Fibroblast of lung (primary cell): Measurements from ENCODE around the gene AP3D1.

Experiments
- EZH2 ChIP-seq: IDR thresholded peaks from 2 replicates; pipeline ENCODE4 v1.5.1; 2012; ENCODE audit warnings: low read length, control low read depth, mild to moderate bottlenecking; ENCODE audit errors: missing control alignments
- TF ChIP-seq, protein P1 (sequence below), 2 donors: IDR thresholded peaks in 1 of 2; conservative IDR thresholded peaks in 1 of 2; 1 replicate in 1 of 2; 2 replicates in 1 of 2; pipeline ENCODE4 v1.5.1; 2011 to 2012; ENCODE audit warnings: low read length in 2 of 2, control low read depth in 1 of 2, inconsistent platforms in 1 of 2, low read depth in 1 of 2, mild to moderate bottlenecking in 1 of 2

DNA sequence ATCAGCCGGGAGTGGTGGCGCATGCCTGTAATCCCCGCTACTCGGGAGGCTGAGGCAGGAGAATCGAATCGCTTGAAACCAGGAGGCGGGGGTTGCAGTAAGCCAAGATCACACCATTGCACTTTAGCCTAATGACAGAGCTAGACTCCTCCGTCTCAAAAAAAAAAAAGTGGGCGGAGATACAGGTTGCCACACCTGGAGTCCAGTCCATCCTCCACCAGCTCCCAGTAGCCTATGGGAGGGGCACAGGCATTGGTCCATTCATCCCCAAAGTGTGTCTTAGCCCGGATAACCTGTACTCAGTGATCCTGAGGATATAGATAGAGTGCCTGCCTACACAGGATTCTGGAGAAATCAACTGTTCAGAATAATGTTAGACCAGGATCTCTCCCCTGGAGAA is 9.0 kb upstream of the AP3D1 start:
- TF ChIP-seq, protein P1, sequence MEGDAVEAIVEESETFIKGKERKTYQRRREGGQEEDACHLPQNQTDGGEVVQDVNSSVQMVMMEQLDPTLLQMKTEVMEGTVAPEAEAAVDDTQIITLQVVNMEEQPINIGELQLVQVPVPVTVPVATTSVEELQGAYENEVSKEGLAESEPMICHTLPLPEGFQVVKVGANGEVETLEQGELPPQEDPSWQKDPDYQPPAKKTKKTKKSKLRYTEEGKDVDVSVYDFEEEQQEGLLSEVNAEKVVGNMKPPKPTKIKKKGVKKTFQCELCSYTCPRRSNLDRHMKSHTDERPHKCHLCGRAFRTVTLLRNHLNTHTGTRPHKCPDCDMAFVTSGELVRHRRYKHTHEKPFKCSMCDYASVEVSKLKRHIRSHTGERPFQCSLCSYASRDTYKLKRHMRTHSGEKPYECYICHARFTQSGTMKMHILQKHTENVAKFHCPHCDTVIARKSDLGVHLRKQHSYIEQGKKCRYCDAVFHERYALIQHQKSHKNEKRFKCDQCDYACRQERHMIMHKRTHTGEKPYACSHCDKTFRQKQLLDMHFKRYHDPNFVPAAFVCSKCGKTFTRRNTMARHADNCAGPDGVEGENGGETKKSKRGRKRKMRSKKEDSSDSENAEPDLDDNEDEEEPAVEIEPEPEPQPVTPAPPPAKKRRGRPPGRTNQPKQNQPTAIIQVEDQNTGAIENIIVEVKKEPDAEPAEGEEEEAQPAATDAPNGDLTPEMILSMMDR (conservative IDR thresholded peaks at IDR 0.05 in 1 of 2, IDR thresholded peaks at IDR 0.05 in 1 of 2; ENCODE audit: low read depth in 1 of 2, low read length in 2 of 2), result no peak
- TF ChIP-seq EZH2, result no peak
